Renal cortical epithelial cell (primary cell): ENCODE results near the gene BICDL1. TPM values are rescaled to one million over a fixed set of nuclear protein-coding genes. Genes with fewer than 3 reads are reported as not detected.

Source experiments
- DNase-seq: peaks from one replicate; pipeline ENCODE4 v3.0.0-alpha.2; 2011; ENCODE audit warnings: low read depth
- total RNA-seq: library from RNA; depleted of rRNA; stranded (reverse); fragments of >200 nt; gene quantifications from 2 replicates; pipeline ENCODE4 v1.2.3, GENCODE V29; 2014

The BICDL1 gene
- total RNA-seq, 1 donor from 2014 or later, result 9.2 TPM

GRCh38 chr12:120101182-120101581 is 112.1 kb downstream of the BICDL1 start:
- no peak for DNase-seq

- DNase-seq, result no peak
Measured at GRCh38 chr12:120101617-120102016, 112.6 kb downstream of the BICDL1 start.

- no peak for DNase-seq
Measured at GRCh38 chr12:120102189-120103043, 113.4 kb downstream of the BICDL1 start.

GRCh38 chr12:120103044-120103338 is 114.0 kb downstream of the BICDL1 start:
- DNase-seq, result no peak

- DNase-seq, result no peak
Measured at GRCh38 chr12:120103371-120103770, 114.3 kb downstream of the BICDL1 start.

- DNase-seq, result no peak
Measured at GRCh38 chr12:120106151-120106550, 117.1 kb downstream of the BICDL1 start.

GRCh38 chr12:120109570-120110267 is 120.7 kb downstream of the BICDL1 start:
- no peak for DNase-seq

- DNase-seq, result no peak
Measured at GRCh38 chr12:120110550-120111501, 121.8 kb downstream of the BICDL1 start.

- DNase-seq, result no peak
Measured at GRCh38 chr12:120115066-120115465, 126.0 kb downstream of the BICDL1 start.

GRCh38 chr12:120115692-120116440 is 126.8 kb downstream of the BICDL1 start:
- DNase-seq, result no peak

- DNase-seq, result peak; percentile 74
Measured at GRCh38 chr12:120116441-120116791, 127.4 kb downstream of the BICDL1 start, which contains the start of gene RAB35. Gene RAB35 (minus strand): TSS chr12:120116753. CDS start chr12:120116650, 103 bp downstream.

GRCh38 chr12:120116792-120117651 is 128.0 kb downstream of the BICDL1 start:
- DNase-seq, result no peak

- DNase-seq, result no peak
Measured at GRCh38 chr12:120117961-120118320, 128.9 kb downstream of the BICDL1 start.

GRCh38 chr12:120118321-120119061 is 129.5 kb downstream of the BICDL1 start:
- DNase-seq, result peak; percentile 57

GRCh38 chr12:120119271-120119973 is 130.4 kb downstream of the BICDL1 start:
- no peak for DNase-seq

- no peak for DNase-seq
Measured at GRCh38 chr12:120121343-120121742, 132.3 kb downstream of the BICDL1 start.

GRCh38 chr12:120121766-120122293 is 132.8 kb downstream of the BICDL1 start:
- no peak for DNase-seq

GRCh38 chr12:120125029-120125428 is 136.0 kb downstream of the BICDL1 start:
- DNase-seq, result no peak
